HepG2 (cell line): ENCODE measurements around the gene MYO7B. TPM values are rescaled to one million over a fixed set of nuclear protein-coding genes. Genes with fewer than 3 reads are reported as not detected.

Experiments
- ARNT2 ChIP-seq: sonication (generic); formaldehyde crosslinking; IDR thresholded peaks from 2 replicates; pipeline ENCODE4 v1.8.0; 2022; ENCODE audit warnings: mild to moderate bottlenecking, low read depth, missing genetic modification reagents, moderate library complexity
- FOXM1 ChIP-seq: sonication (generic); formaldehyde crosslinking; IDR thresholded peaks from 2 replicates; pipeline ENCODE4 v1.5.0; 2020; ENCODE audit warnings: missing genetic modification reagents
- HIVEP1 ChIP-seq: sonication (generic); formaldehyde crosslinking; IDR thresholded peaks from 2 replicates; pipeline ENCODE4 v1.4.0; 2020; ENCODE audit warnings: mild to moderate bottlenecking, missing genetic modification reagents
- HNF4A ChIP-seq: sonication (generic); formaldehyde crosslinking; IDR thresholded peaks from 2 replicates; pipeline ENCODE4 v1.4.0; 2020; ENCODE audit warnings: missing genetic modification reagents
- LBX2 ChIP-seq: sonication (generic); formaldehyde crosslinking; IDR thresholded peaks from 2 replicates; pipeline ENCODE4 v1.5.0; 2020; ENCODE audit warnings: missing genetic modification reagents, mild to moderate bottlenecking, borderline replicate concordance
- MAFG ChIP-seq: sonication (generic); formaldehyde crosslinking; IDR thresholded peaks from 2 replicates; pipeline ENCODE4 v1.5.1; 2020; ENCODE audit warnings: mild to moderate bottlenecking, missing genetic modification reagents
- MIXL1 ChIP-seq: IDR thresholded peaks from 2 replicates; pipeline ENCODE4 v1.6.1; 2016
- MTA3 ChIP-seq: sonication (generic); formaldehyde crosslinking; IDR thresholded peaks from 2 replicates; pipeline ENCODE4 v1.4.0; 2020; ENCODE audit warnings: missing genetic modification reagents
- MYC ChIP-seq: sonication (generic); formaldehyde crosslinking; IDR thresholded peaks from 2 replicates; pipeline ENCODE4 v1.9.0; 2021; ENCODE audit warnings: missing genetic modification reagents, borderline replicate concordance
- NFKBIZ ChIP-seq: IDR thresholded peaks from 2 replicates; pipeline ENCODE4 v1.6.1; 2018; ENCODE audit warnings: missing genetic modification reagents, missing compliant biosample characterization
- NR3C1 ChIP-seq: sonication (generic); formaldehyde crosslinking; IDR thresholded peaks from 2 replicates; pipeline ENCODE4 v1.4.0; 2020; ENCODE audit warnings: missing genetic modification reagents
- ONECUT2 ChIP-seq: sonication (generic); formaldehyde crosslinking; IDR thresholded peaks from 2 replicates; pipeline ENCODE4 v1.4.0; 2020; ENCODE audit warnings: missing genetic modification reagents
- POGZ ChIP-seq: sonication (generic); formaldehyde crosslinking; IDR thresholded peaks from 2 replicates; pipeline ENCODE4 v1.4.0; 2020; ENCODE audit warnings: mild to moderate bottlenecking, missing genetic modification reagents
- THAP11 ChIP-seq: IDR thresholded peaks from 2 replicates; pipeline ENCODE4 v1.6.1; 2016; ENCODE audit warnings: missing biosample characterization, missing genetic modification reagents
- WIZ ChIP-seq: sonication (generic); formaldehyde crosslinking; IDR thresholded peaks from 2 replicates; pipeline ENCODE4 v1.5.1; 2020; ENCODE audit warnings: mild to moderate bottlenecking, missing genetic modification reagents
- XRCC5 ChIP-seq: fragments of 200-400 bp; formaldehyde crosslinking; optimal IDR thresholded peaks from 2 replicates; pipeline ENCODE3; 2017; ENCODE audit warnings: mild to moderate bottlenecking, low read length
- ZFP36L1 ChIP-seq: sonication (generic); formaldehyde crosslinking; IDR thresholded peaks from 2 replicates; pipeline ENCODE4 v1.8.0; 2022; ENCODE audit warnings: mild to moderate bottlenecking, missing genetic modification reagents, moderate library complexity
- ZNF264 ChIP-seq: sonication (generic); formaldehyde crosslinking; IDR thresholded peaks from 2 replicates; pipeline ENCODE4 v1.4.0; 2020; ENCODE audit warnings: missing genetic modification reagents
- ZNF883 ChIP-seq: sonication (generic); formaldehyde crosslinking; IDR thresholded peaks from 2 replicates; pipeline ENCODE4 v1.5.1; 2020; ENCODE audit warnings: mild to moderate bottlenecking, missing genetic modification reagents; ENCODE audit errors: not compliant biosample characterization
- ZSCAN25 ChIP-seq: sonication (generic); formaldehyde crosslinking; IDR thresholded peaks from 2 replicates; pipeline ENCODE4 v1.8.0; 2022; ENCODE audit warnings: mild to moderate bottlenecking, missing genetic modification reagents
- ZZZ3 ChIP-seq: sonication (generic); formaldehyde crosslinking; IDR thresholded peaks from 2 replicates; pipeline ENCODE4 v1.4.0; 2020; ENCODE audit warnings: missing genetic modification reagents, mild to moderate bottlenecking, borderline replicate concordance
- polyA plus RNA-seq, 8 experiments: library from polyadenylated mRNA; depleted of rRNA in 3 of 8; stranded (reverse) in 7 of 8; unstranded in 1 of 8; fragments of >200 nt; fragmentation: Illumina TruSeq in 4 of 8; extraction: Trizol in 4 of 8; gene quantifications; 2 replicates each; pipeline versions ENCODE4 v1.2.1 to v1.2.3, GENCODE V29; 2011 to 2016; ENCODE audit warnings: low read depth in 4 of 8, missing spikeins in 1 of 8, mixed read lengths in 1 of 8; ENCODE audit not compliant: insufficient read depth in 1 of 8
- total RNA-seq, 5 experiments: library from RNA; depleted of rRNA; stranded (reverse); fragments of >200 nt; fragmentation: Illumina TruSeq; extraction: Trizol; gene quantifications; 2 replicates each; pipeline ENCODE4 v1.2.3, GENCODE V29; 2016; ENCODE audit warnings: low read depth in 1 of 5
- TF ChIP-seq, protein P1 (sequence below): sonication (generic); formaldehyde crosslinking; IDR thresholded peaks from 2 replicates; pipeline ENCODE4 v1.4.0; 2020; ENCODE audit warnings: missing genetic modification reagents
- TF ChIP-seq, protein P2 (sequence below): sonication (generic); formaldehyde crosslinking; IDR thresholded peaks from 2 replicates; pipeline ENCODE4 v1.9.0; 2021; ENCODE audit warnings: missing genetic modification reagents, borderline replicate concordance
- TF ChIP-seq, protein P3 (sequence below): sonication (generic); formaldehyde crosslinking; conservative IDR thresholded peaks from 2 replicates; pipeline ENCODE4 v1.5.0; 2020; ENCODE audit warnings: missing genetic modification reagents
- TF ChIP-seq, protein P4 (sequence below): sonication (generic); formaldehyde crosslinking; IDR thresholded peaks from 2 replicates; pipeline ENCODE4 v1.4.0; 2020; ENCODE audit warnings: missing genetic modification reagents, borderline replicate concordance

MYO7B gene
- total and polyA plus RNA-seq, 2 of the 13 experiments (the other 11 are each of a cell fraction or from before 2014, with no cell fraction given), result not detected

- TF ChIP-seq NFKBIZ (CRISPR knock-in tag), result 0 out of 2 replicates have a peak, but pooled peaks have one; percentile 40
- peak; percentile 68; the same call in 1 of the 2 replicates for TF ChIP-seq THAP11 (CRISPR knock-in tag)
- no peak for TF ChIP-seq ZSCAN25 (CRISPR knock-in tag)
- TF ChIP-seq MYC (CRISPR knock-in tag), result no peak
- TF ChIP-seq, protein P1, sequence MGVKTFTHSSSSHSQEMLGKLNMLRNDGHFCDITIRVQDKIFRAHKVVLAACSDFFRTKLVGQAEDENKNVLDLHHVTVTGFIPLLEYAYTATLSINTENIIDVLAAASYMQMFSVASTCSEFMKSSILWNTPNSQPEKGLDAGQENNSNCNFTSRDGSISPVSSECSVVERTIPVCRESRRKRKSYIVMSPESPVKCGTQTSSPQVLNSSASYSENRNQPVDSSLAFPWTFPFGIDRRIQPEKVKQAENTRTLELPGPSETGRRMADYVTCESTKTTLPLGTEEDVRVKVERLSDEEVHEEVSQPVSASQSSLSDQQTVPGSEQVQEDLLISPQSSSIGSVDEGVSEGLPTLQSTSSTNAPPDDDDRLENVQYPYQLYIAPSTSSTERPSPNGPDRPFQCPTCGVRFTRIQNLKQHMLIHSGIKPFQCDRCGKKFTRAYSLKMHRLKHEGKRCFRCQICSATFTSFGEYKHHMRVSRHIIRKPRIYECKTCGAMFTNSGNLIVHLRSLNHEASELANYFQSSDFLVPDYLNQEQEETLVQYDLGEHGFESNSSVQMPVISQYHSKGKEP (CRISPR knock-in tag), result no peak
- TF ChIP-seq MAFG, result no peak
- peak; percentile 67; the same call in 1 of the 2 replicates for TF ChIP-seq HIVEP1 (CRISPR knock-in tag)
- TF ChIP-seq ARNT2 (CRISPR knock-in tag), result no peak
- no peak for TF ChIP-seq ZNF883 (CRISPR knock-in tag)
- TF ChIP-seq ZNF264, result no peak
- 0 out of 2 replicates have a peak, but pooled peaks have one; percentile 21 for TF ChIP-seq POGZ (CRISPR knock-in tag)
- no peak for TF ChIP-seq MIXL1 (CRISPR knock-in tag)
- TF ChIP-seq ZFP36L1 (CRISPR knock-in tag), result no peak
- TF ChIP-seq, protein P2, sequence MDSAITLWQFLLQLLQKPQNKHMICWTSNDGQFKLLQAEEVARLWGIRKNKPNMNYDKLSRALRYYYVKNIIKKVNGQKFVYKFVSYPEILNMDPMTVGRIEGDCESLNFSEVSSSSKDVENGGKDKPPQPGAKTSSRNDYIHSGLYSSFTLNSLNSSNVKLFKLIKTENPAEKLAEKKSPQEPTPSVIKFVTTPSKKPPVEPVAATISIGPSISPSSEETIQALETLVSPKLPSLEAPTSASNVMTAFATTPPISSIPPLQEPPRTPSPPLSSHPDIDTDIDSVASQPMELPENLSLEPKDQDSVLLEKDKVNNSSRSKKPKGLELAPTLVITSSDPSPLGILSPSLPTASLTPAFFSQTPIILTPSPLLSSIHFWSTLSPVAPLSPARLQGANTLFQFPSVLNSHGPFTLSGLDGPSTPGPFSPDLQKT, result no peak
- no peak for TF ChIP-seq FOXM1 (CRISPR knock-in tag)
- TF ChIP-seq WIZ (CRISPR knock-in tag), result no peak
- no peak for TF ChIP-seq NR3C1 (CRISPR knock-in tag)
- no peak for TF ChIP-seq ZZZ3 (CRISPR knock-in tag)
- no peak for TF ChIP-seq LBX2
- TF ChIP-seq ONECUT2 (CRISPR knock-in tag), result no peak
- TF ChIP-seq HNF4A (CRISPR knock-in tag), result peak; percentile 7; the same call in 1 of the 2 replicates
- no peak for TF ChIP-seq MTA3 (CRISPR knock-in tag)
- TF ChIP-seq, protein P3, sequence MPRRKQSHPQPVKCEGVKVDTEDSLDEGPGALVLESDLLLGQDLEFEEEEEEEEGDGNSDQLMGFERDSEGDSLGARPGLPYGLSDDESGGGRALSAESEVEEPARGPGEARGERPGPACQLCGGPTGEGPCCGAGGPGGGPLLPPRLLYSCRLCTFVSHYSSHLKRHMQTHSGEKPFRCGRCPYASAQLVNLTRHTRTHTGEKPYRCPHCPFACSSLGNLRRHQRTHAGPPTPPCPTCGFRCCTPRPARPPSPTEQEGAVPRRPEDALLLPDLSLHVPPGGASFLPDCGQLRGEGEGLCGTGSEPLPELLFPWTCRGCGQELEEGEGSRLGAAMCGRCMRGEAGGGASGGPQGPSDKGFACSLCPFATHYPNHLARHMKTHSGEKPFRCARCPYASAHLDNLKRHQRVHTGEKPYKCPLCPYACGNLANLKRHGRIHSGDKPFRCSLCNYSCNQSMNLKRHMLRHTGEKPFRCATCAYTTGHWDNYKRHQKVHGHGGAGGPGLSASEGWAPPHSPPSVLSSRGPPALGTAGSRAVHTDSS (CRISPR knock-in tag), result no peak
- TF ChIP-seq, protein P4, sequence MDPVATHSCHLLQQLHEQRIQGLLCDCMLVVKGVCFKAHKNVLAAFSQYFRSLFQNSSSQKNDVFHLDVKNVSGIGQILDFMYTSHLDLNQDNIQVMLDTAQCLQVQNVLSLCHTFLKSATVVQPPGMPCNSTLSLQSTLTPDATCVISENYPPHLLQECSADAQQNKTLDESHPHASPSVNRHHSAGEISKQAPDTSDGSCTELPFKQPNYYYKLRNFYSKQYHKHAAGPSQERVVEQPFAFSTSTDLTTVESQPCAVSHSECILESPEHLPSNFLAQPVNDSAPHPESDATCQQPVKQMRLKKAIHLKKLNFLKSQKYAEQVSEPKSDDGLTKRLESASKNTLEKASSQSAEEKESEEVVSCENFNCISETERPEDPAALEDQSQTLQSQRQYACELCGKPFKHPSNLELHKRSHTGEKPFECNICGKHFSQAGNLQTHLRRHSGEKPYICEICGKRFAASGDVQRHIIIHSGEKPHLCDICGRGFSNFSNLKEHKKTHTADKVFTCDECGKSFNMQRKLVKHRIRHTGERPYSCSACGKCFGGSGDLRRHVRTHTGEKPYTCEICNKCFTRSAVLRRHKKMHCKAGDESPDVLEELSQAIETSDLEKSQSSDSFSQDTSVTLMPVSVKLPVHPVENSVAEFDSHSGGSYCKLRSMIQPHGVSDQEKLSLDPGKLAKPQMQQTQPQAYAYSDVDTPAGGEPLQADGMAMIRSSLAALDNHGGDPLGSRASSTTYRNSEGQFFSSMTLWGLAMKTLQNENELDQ, result no peak
- peak; percentile 96 for TF ChIP-seq XRCC5
Measured at GRCh38 chr2:127591221-127591923, 55.9 kb downstream of the MYO7B start (continued).
